NCI-H748 (cell line): ENCODE results near the gene OS9.
A peak's percentile ranks its signal among the peaks of the same experiment; 100 is the strongest.

Experiments used
- DNase-seq: peaks from one replicate; lab custom pipeline; 2025; ENCODE audit not compliant: unreplicated experiment; lab: John Stamatoyannopoulos, UW

OS9 gene

DNA sequence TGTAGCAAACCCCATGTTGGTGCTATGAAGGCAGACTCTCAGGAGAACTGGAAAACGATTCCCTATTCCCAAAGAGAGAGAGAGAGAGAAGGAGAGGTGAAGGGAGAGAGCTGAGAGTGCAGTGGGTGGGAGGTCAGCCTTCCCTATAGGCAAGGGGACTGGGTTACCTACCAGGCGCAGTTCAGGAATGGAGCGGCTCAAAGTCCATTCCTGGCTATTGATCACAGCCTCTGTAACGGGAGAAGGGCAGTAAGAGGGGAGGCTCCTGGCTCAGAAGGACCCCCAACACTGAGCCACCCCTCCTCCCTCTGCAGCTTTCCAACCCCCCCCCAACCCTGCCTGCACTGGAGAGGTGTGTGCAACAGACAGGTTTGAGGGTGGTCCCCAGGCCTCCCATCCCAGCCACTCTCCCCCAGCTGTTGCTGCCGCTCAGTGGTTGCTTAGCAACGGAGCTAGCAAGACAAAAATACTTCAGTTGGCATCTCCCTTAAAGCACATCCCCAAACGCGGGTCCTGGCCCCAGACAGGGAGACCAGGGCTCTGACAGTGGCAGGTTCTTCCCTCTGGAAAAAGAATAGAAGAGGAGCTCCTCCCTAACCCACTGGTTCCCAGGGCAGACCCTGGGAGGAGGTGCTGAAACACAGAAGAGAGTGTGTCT, 41.4 kb downstream of the OS9 start:
- DNase-seq: peak; percentile 81

DNA sequence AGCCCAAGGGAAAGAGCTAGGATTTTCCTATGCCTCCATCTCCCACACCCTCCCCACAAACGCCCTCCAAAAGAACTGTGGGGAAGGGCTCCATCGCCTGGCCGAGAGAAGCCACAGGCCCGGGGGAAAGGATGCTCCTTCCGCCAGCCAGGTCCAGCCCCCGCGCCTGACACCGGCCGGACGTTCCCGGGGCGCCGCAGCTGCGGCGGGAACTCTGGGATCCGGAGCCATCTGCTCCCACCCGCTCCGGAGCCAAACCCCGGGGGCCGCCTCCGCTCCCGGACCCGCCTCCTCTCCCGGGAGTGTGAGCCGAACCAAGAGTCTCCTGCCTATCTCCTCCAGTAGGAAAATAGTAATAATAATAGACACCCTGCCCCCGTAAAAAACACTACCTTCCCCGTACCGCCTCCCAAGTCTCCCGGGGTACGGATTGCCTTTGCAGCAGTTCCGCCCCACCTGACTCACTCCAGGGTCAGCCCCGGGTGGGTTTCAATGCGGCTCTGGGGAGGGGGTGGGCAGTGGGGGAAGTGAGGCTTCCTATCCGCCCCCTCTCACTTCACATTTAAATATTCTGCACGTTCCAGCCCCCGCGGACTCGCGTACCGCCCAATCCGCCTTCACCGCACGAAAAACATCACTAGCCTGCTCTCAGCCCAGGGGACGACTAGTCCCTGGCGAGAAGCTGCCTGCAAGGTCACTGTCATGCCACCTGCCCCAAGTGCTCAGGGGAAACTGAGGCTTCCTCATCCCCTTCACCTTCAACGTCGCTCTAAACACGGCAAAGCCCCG, 42.2 kb downstream of the OS9 start:
- DNase-seq: peak; percentile 75

DNA sequence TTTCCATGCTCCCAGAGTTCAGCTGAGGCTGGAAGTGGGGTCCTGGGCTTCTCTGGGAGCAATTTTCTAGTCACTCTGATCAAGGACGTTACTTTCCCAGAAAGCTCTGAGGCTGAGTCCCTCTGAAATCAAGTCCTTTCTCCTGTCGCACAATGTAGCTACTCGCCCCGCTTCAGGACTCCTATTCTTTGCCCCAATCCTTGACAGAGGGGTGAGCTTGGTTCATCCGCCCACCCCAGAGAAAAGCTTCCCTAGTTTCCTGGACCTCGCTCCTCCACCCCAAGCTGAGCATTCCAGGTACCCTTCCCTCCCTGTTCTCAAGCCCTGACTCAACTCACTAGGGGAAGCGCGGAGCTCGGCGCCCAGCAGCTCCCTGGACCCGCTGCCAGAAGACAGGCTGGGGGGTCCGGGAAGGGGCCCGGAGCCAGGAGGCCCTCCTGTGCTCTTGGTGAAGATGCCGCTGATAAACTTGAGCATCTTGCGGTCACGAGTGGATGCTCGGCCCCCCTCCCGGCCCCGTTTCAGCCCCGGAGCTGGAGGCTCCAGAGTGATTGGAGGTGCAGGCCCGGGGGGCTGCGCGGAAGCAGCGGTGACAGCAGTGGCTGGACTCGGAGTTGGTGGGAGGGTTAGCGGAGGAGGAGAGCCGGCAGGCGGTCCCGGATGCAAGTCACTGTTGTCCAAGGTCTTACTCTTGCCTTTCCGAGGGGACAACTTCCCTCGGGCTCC, 43.0 kb downstream of the OS9 start:
- DNase-seq: peak; percentile 64

DNA sequence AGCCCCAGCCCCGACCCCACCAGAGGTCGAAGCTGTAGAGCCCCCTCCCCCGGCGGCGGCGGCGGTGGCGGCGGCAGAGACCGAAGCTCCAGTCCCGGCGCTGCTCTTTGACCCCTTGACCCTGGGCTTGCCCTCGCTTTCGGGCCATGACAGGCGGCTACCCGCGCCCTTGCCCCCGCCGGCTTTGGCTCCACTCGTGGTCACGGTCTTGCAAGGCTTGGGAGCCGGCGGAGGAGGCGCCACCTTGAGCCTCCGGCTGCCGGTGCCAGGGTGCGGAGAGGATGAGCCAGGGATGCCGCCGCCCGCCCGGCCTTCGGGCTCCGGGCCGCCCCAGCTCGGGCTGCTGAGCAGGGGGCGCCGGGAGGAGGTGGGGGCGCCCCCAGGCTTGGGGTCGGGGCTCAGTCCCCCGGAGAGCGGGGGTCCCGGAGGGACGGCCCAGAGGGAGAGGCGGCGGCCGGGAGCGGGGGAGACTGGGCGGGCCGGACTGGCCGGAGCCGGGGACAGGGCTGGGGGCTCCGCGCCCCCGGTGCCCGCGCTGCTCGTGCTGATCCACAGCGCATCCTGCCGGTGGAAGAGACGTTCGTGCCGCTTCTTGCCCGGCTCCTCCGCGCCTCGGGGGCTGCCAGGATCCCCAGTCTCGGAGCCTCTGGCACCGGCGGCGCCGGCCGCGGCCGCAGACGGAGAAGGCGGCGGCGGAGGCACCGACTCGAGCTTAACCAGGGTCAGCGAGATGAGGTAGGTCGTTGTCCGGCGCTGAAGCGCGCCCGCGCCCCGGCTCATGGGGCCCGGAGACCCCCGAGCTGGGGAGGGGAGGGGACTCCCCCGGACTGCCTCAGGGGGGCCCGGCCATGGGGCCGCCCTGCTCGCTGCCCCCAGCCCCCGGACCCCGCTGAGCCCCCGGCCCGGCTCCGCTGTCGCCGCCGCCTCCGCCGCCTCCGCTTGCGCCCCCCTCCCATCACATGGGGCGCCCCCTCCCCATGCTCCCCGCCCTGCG, 43.8 kb downstream of the OS9 start:
- peak; percentile 56 for DNase-seq

DNA sequence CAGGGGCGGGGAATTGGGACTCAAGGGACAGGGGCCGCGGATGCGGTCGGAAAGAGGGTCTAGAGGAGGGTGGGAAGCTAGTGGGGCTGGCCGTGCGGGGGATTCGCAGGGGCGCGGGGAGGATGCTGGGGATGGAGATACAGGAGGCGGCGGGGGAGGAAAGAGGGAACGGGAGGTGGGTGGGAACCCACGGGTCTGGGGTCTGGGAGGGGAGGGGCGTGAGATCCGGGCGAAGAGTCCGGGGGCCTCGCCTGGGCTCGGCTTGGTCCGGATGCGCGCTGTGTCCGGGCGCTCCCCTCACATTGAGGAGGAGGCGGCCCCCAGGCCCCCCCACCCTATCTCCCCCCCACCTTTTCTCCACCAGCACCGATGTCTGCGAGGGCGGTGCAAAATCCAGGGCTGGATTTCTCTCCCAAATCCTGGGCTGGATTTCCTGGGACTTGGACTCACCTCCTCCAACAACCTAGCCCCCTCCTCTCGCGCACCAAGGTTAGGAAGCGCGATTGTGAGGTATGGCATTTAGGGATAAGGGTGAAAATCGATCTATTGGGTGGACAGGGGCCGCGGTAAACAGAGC, 44.8 kb downstream of the OS9 start, which contains the start of gene AGAP2:
Gene AGAP2 (minus strand): TSS at position 82 of the 577 bp plus-strand sequence. CDS start 496 bp downstream, outside the sequence.
- no peak for DNase-seq

DNA sequence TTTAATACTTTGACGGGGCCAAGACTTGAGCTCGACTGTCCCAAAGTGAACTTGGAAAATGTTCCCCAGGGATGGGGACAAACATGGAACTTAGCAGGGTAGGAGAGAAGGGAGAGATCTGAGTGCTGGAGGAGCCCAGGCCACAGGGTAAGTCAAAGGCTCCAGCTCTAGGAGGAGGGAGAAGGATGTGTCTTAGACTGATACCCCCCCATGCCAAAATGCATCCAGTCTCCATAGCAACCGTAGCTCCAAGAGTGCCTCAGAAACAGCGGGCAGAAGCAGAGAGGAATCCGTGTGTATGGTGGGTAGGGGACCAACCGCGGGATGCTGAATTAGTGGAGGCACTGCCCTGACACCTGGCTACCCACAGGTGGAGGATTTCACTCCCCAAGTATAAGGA, 45.5 kb downstream of the OS9 start:
- peak; percentile 17 for DNase-seq

DNA sequence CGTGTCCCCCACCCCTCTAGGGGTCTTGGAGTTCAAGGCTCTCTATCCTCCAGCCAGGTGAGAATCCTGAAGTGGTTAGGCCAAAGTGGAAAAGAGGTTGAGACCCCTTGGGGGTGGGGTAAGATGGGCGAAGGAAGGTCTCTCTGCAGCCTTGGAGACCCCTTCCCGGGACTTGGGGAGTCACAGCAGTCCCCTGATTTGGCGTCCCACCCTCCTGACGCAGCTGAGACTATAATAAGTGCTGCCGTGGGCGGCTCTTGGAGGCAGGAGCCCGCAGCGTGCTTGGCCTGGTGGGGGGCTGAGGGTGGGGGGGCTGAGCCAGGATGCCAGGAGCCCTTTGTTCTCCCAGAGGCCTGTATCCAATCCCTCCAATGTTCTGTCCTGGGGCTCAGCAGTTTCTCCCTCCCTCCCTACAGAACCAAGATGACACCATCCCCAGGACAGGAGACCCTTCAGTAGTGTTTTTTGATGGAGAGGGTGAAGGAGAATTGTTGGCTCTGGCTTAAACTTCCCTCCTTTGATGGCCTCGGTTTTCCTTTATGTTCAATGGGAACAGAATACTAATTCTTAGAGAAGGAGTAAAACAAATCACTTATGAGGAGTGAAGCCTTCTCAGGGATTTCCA, 46.1 kb downstream of the OS9 start:
- DNase-seq: no peak

DNA sequence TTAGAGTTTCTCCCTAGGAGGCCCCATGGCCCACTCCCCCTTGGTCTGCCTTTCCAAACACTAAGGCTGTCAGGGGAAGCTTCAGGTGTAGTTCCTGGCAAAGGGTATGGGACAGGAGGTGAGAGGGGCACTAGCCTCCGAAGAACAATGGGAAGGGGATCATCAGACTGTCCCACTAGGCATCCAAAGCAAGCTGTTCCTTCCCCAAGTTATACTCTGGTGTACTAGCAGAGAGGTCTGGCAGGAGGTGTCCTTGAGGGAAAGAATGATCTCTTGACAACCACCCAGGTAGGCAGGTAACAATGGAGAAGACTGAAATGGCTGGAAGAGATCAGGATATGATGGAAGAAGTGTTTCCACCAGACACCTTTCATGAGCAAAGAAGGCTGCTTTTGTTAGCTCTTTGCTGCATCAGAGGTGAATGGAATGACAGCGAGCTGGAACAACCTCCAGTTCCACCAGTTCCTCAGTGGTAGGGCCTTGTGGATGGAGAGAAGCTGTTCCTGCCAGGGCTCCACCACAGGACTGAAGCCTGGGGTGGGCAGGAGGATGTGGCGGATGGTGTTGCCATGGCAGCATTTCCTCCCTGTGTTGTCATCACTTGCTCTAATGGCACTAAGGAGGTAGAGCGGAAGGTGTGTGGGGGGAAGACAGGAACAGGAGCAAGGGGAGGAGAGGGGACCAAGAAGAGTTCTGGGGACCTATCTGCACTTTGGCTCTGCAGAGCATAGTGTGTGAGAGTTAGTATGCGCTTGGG, 46.9 kb downstream of the OS9 start:
- peak; percentile 57 for DNase-seq

DNA sequence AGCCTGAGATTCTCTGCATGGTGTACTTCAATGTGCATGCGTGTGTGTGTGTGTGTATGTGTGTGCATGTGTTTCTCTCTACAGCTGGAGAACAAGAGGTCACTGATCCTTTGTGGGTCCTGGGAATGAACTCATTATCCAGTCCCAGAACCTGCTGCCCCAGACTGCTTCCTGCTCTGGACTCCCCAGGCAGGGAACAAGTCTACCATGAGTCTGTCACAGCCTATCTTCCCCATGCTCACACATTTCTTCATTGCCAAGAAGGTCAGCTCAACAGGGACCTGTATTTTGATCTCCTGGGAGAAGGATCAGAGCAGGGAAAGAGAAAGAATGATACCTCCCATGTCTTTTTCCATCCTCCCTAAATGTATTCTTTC, 47.5 kb downstream of the OS9 start:
- DNase-seq: no peak

DNA sequence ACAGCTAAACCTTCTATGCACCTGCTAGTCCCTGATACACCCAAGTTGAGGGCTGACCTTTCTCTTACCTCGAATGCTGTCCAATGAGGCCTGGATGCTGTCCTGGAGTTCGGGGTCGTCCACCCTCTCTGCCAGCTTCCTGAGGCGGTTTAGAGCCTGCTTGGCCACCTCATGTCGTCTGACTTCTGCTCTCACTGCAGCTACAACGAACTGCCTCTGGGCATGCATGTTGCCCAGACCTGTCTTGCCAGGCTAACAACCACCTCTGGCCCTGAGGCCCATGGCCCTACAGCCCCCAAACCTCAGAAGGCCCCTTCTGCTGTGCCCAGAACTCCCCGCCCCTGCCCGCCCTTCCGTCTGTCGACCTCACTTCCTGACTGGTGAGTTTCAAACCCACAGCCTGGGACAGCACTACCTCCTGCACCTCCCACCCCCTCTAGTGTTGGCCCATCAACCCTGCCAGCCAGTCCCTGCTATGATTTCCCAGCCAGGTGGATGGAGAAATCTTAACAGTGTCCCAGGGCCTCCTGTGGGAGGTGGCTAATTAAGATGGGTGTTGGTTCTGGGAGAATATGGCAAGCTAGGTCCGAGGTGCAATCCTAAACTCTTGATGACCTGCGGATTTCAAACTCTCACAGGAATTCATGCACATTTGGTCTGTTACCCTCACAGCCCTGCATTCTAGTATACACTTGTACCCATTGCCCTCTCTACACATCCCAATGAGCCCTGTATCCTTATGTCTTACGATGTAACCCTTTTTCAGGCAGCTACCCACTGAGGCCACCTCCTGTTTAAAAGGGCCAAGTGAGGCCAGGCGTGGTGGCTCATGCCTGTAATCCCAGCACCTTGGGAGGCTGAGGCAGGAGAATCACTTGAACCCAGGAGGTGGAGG, 48.2 kb downstream of the OS9 start:
- DNase-seq: no peak

DNA sequence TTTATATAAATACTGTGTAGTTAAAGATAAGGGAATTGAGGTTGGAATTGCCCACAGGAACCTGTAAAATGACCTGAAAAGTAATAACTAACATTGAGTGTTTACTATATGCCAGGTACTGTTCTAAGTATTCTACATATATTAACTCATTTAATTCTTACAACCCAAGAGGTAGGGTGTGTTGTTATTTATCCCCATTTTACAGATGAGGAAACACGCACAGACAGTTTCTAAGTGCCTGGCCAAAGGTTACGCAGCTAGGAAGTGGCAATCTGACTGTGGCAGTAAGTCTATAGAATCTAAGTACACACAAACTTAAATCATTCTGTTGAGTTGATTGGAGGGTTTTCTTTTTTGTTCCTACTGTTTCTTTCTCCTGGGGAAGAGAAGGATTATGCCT, 49.8 kb downstream of the OS9 start:
- DNase-seq: no peak

DNA sequence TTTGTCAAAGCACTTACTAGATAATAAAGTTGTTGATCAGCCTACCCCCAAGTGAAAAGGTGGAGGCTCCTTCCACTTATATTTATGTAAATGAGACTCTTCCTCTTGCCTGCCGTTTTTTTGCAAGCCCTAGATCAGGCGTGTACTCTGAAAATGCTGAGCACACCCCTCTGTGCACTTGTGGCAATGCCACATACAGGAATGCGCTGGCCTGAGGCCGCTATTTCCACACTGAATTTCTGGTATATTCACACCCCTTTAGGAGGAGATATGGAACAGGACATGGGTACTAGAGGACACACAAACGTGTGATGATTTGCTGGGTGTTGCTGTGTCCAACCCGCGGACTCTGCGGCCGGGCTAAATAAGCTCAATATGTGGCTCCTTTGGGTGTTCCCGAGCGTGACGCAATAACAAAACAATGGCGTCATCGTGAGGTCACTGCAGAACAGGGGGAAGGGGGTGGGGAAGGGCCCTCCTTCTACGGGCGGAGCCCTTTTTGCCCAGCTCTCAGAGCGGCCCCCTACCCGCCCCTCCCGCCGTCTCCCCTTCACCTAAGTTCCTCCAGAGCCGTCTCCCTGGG, 50.4 kb downstream of the OS9 start:
- DNase-seq: peak; percentile 90

DNA sequence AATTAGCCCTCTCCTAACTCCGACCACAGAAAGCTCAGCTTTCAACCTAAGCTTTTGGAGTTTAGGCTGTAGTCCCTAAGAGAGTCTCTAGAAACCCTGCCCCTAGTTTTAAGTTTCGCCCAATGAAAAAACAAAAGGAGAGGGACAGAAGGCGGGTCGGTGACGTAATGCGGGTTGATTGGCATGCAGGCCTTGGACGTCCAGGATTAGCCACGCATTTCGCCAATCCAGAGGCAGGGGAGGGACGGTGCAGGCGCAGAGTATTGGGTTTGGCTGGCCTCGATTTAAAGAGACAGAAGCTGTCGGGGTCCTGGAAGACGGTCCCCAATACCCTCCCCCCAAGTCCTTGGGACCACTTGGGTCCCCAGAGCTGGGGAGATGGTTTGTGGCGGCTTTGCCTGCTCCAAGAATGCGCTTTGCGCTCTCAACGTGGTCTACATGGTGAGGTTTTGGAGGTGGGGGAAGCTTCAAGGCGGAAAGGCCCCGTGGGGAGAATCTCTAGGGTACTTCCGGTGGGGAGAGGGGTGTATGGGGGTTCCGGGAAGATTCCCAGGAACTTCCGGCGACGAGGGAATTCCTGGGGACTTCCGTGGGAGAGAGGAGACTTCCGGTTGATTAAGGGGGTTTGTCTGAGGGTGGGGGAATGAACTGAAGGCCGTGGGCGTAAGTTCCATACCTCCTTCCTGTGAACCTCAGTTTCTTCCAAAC, 51.0 kb downstream of the OS9 start, which contains the start of gene TSPAN31:
Gene TSPAN31 (plus strand): TSS at position 263 of the 708 bp plus-strand sequence. CDS start 116 bp downstream, at position 379.
- peak; percentile 98 for DNase-seq

DNA sequence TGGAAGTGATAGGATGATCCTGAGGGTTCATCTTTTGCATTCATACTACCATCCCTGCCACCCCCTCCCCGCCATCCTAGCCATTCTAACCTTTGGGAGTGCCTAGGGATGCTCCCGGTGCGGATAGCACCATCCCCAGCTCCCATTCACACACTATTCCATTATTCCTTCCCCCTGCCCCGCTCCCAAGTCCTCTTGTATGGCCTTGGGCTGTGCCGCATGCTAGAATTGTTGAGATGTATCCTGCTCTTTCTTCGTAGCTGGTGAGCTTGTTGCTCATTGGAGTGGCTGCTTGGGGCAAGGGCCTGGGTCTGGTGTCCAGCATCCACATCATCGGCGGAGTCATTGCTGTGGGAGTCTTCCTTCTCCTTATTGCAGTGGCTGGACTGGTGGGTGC, 51.6 kb downstream of the OS9 start:
- DNase-seq: peak; percentile 38

DNA sequence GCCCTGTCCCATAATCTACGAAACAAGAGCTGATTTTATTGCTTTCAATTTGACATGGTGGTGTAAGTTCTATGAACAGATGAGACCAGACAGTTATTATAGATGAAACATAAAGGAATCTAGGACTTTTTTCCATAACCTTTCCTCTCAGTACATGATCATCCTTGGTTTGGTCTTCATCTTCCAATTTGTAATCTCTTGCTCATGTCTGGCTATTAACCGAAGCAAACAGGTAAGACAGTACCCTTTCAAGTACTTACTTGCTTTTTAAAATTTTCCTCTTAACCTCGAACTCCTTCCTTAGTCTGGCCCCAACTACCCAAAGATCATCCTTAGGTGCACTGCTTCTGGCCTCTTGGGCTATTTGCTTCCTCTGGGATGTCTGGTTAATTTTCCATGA, 52.1 kb downstream of the OS9 start:
- no peak for DNase-seq

DNA sequence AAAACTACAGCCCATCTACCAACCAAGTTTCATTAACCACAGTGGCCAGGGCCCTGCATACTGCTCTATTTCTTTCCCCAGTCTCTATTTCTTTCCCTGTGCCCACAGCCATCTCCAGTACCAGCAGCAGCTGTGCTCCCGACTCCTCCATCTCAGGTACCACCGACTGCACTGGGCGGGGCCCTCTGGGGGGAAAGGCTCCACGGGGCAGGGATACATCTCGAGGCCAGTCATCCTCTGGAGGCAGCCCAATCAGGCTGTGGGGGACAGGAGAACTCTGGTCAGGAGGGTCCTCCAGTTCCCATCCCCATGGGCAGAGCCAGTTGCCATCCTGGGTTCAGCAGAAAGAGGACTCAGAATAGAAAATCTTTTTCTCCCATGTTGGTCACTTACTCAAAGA, 55.1 kb downstream of the OS9 start:
- DNase-seq: no peak
